Activated CD8-positive, alpha-beta T cell treated with anti-CD3 and anti-CD28 coated beads for 36 hours (primary cell): ENCODE data around the gene LACTB. TPM values are rescaled to one million over a fixed set of nuclear protein-coding genes. Genes with fewer than 3 reads are reported as not detected.

ENCODE experiments used
- ATAC-seq: fragments of 200-7000 bp; cut with Tn5 transposase; one replicate; pipeline ENCODE4 v1.10.0; 2021; ENCODE audit warnings: mild to moderate bottlenecking, moderate library complexity
- CTCF ChIA-PET: fragments of 350-600 bp; sonication (Branson Sonifier 250); formaldehyde crosslinking; loops from one replicate; lab custom pipeline; 2021; ENCODE audit warnings: antibody characterized with exemption; lab: Charles Lee
- POLR2A ChIA-PET: fragments of 350-600 bp; sonication (Branson Sonifier 250); formaldehyde crosslinking; loops from one replicate; lab custom pipeline; 2021; ENCODE audit warnings: antibody characterized with exemption; lab: Charles Lee
- DNase-seq: peaks from one replicate; pipeline ENCODE4 v3.0.0-alpha.2; 2020
- H3K27ac Mint-ChIP-seq: one replicate; pipeline ENCODE4 v1.8.0; 2021; ENCODE audit warnings: mild to moderate bottlenecking, mixed read lengths
- H3K27me3 Mint-ChIP-seq: one replicate; pipeline ENCODE4 v1.8.0; 2021; ENCODE audit warnings: mixed read lengths
- H3K36me3 Mint-ChIP-seq: one replicate; pipeline ENCODE4 v1.8.0; 2021; ENCODE audit warnings: low read depth, mixed read lengths
- H3K4me1 Mint-ChIP-seq: one replicate; pipeline ENCODE4 v1.8.0; 2021; ENCODE audit warnings: low read depth, mixed read lengths
- H3K4me3 Mint-ChIP-seq: one replicate; pipeline ENCODE4 v1.8.0; 2021; ENCODE audit warnings: mild to moderate bottlenecking, moderate library complexity, mixed read lengths
- H3K9me3 Mint-ChIP-seq: one replicate; pipeline ENCODE4 v1.8.0; 2021; ENCODE audit warnings: mixed read lengths
- CTCF ChIP-seq: fragments of 200-600 bp; IDR thresholded peaks from one replicate; pipeline ENCODE4 v1.8.0; 2022; ENCODE audit warnings: antibody characterized with exemption, mild to moderate bottlenecking
- intact Hi-C: fragments of 100-400 bp; cut with micrococcal nuclease; formaldehyde crosslinking; loops from one replicate; pipeline ENCODE4 v1.10.0; 2022
- total RNA-seq, 2 experiments: library from RNA; stranded (reverse); gene quantifications; one replicate each; pipeline ENCODE4 v1.2.3, GENCODE V29; 2021

Gene LACTB
- total RNA-seq, 2 experiments from 2014 or later = 27.3 to 28.3 TPM

- no peak overlapping the region for H3K27ac Mint-ChIP-seq
- intact Hi-C loops = no loop called here
- ATAC-seq = no peak
- H3K4me3 Mint-ChIP-seq = no peak overlapping the region
- H3K9me3 Mint-ChIP-seq = no peaks in the 10 kb centered on the region
- no peaks in the 10 kb centered on the region for H3K27me3 Mint-ChIP-seq
- POLR2A ChIA-PET = interaction anchor here (0.7 to 1.3 kb wide), 2 partner anchors 12 to 25 kb away, joined by 3 to 4 read pairs; partner anchors contain the start of gene RPS27L
- TF ChIP-seq CTCF = no peak
- DNase-seq = no peak
- peaks cover 19% of the 10 kb centered on the region for H3K36me3 Mint-ChIP-seq
- CTCF ChIA-PET = interaction anchor here (0.8 to 1.7 kb wide), 3 partner anchors 11 to 22 kb away, joined by 3 to 6 read pairs (median 4); partner anchors contain the start of gene RPS27L
- H3K4me1 Mint-ChIP-seq = peaks cover 22% of the 10 kb centered on the region
Measured at GRCh38 chr15:63145426-63145825, 23.8 kb downstream of the LACTB start.

DNA sequence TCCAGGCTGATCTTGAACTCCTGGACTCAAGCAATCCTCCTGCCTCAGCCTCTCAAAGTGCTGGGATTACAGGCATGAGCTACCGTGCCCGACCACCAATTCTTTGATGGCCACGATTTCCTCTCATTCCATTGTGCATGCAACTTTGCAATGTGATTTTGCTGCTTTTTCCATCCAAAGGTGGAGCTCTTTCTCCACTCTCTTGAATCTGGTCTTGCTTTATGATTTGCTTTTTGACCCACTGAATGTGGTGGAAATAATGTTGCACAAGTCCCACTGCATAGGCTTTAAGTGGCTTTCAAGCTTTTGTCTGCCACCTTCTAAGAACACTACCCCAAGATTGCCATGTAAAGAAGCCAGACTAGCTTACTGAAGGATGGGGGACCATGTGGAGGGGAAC is 25.0 kb downstream of the LACTB start:
- Mint-ChIP-seq H3K9me3 (no peaks in the 10 kb centered on the region), H3K27me3 (no peaks in the 10 kb centered on the region), H3K27ac (no peak overlapping the region), H3K4me1 (peaks cover 16% of the 10 kb centered on the region), H3K4me3 (no peak overlapping the region), H3K36me3 (peaks cover 21% of the 10 kb centered on the region)
- no peak for TF ChIP-seq CTCF
- POLR2A ChIA-PET = interaction anchor here (1.3 to 2.0 kb wide), 2 partner anchors 10 kb away, joined by 4 read pairs; partner anchors contain the start of gene RPS27L
- CTCF ChIA-PET = interaction anchor here (1.3 to 1.8 kb wide), 3 partner anchors 11 to 129 kb away, joined by 4 to 6 read pairs (median 4); no protein-coding TSS in a partner anchor
- intact Hi-C loops = no loop called here
- ATAC-seq (no peak), DNase-seq (no peak)

- peaks cover 28% of the 10 kb centered on the region for H3K4me1 Mint-ChIP-seq
- ChIA-PET CTCF (interaction anchor here (2.1 kb wide), 1 partner anchor 103 kb away, joined by 6 read pairs; no protein-coding TSS in a partner anchor), POLR2A (no interaction called here)
- H3K9me3 Mint-ChIP-seq = no peaks in the 10 kb centered on the region
- ATAC-seq (no peak), DNase-seq (no peak)
- peaks cover 34% of the 10 kb centered on the region for H3K36me3 Mint-ChIP-seq
- no peak for TF ChIP-seq CTCF
- no peak overlapping the region for H3K4me3 Mint-ChIP-seq
- intact Hi-C loops = loop anchor here (10.0 kb wide), 2 partner anchors 63 to 123 kb away; partner anchors contain the start of gene APH1B
- peak overlapping the region; percentile 4 for H3K27ac Mint-ChIP-seq
- H3K27me3 Mint-ChIP-seq = no peaks in the 10 kb centered on the region
Measured at GRCh38 chr15:63151665-63152064, 30.0 kb downstream of the LACTB start.

DNA sequence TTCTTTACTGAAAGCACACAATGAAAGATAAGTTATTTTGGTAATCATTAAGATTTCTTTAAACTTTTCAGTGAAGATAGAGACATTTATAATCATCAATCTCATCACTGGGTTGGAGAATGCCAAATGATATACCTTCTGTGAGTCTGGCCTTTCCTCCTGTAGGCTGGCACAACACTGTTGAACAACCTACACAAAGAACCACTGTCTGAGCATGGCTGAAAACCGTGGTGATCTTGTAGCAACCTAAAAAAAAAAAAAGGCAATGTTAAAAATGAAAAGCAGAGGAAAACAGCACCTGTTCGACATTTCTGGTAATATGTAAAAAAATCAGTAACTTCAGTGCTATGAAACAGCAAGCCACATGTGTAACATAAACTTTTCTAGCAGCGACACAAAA is 33.8 kb downstream of the LACTB start:
- ChIA-PET POLR2A (no interaction called here), CTCF (interaction anchor here (1.1 to 2.0 kb wide), 2 partner anchors 10 to 108 kb away, joined by 6 read pairs; no protein-coding TSS in a partner anchor)
- ATAC-seq (no peak), DNase-seq (no peak)
- Mint-ChIP-seq H3K27me3 (no peaks in the 10 kb centered on the region), H3K27ac (peak overlapping the region; percentile 57), H3K4me1 (peaks cover 21% of the 10 kb centered on the region), H3K36me3 (peaks cover 32% of the 10 kb centered on the region), H3K9me3 (no peaks in the 10 kb centered on the region), H3K4me3 (peak overlapping the region; percentile 98)
- TF ChIP-seq CTCF = no peak
- intact Hi-C loops = loop anchor here (5.0 to 10.0 kb wide), 3 partner anchors 37 to 119 kb away; partner anchors contain the start of gene APH1B

DNA sequence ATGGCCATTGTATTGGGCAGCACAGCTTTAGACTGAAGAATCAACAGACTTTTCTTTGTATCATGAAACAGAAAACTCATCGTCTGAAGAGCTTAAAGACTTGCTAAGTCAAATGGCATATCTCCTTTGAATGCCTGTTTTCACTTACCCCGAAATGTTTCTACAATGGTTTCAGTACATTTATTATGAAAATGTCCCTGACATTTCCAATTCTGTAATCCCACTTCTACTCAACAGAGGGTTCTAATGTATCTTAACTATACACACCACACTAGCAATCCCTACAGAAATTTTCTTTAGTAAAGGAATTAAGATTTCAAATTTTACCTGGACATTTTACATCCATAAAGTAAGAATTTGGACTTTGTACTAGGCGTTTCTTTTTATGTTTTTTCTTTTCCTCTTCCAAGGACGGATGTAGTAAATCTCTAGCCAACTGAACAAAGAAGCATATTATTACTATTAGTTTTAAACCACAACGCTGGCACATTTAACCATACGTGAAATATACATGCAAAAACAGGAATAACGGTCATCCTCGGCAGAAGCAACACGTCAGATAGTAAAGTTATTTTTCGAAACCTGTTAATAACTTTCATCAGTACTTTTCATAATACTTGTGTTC is 34.5 kb downstream of the LACTB start:
- CTCF ChIA-PET = interaction anchor here (1.1 to 2.0 kb wide), 2 partner anchors 11 to 109 kb away, joined by 6 read pairs; no protein-coding TSS in a partner anchor
- intact Hi-C loops = loop anchor here (5.0 to 10.0 kb wide), 3 partner anchors 36 to 119 kb away; partner anchors contain the start of gene APH1B
- no peak for TF ChIP-seq CTCF
- POLR2A ChIA-PET = interaction anchor here (0.8 to 2.0 kb wide), 4 partner anchors 10 to 90 kb away, joined by 3 to 20 read pairs (median 4); no protein-coding TSS in a partner anchor
- Mint-ChIP-seq H3K27ac (peak overlapping the region; percentile 97), H3K4me3 (peak overlapping the region; percentile 98), H3K27me3 (no peaks in the 10 kb centered on the region), H3K4me1 (peaks cover 21% of the 10 kb centered on the region), H3K9me3 (no peaks in the 10 kb centered on the region), H3K36me3 (peaks cover 32% of the 10 kb centered on the region)
- ATAC-seq (no peak), DNase-seq (no peak)
